AG04449 (cell line): Measurements from ENCODE around the gene THAP7.
A peak's percentile ranks its signal among the peaks of the same experiment; 100 is the strongest.
"Not testable (repeated sequence)": the region's sequence is repeated elsewhere in the genome, so short reads cannot be mapped to it uniquely, and the experiment has no call there.

ENCODE experiments used
- CTCF ChIA-PET: fragments of 350-600 bp; formaldehyde crosslinking; extraction: SDS; loops from one replicate; lab custom pipeline; 2021; ENCODE audit warnings: antibody characterized with exemption; lab: Yijun Ruan, JAX
- POLR2A ChIA-PET: fragments of 400-600, 350-600 bp; formaldehyde crosslinking; extraction: SDS; loops from one replicate; lab custom pipeline; 2020; ENCODE audit warnings: antibody characterized with exemption, inconsistent platforms; lab: Yijun Ruan, JAX
- DNase-seq: peaks from one replicate; pipeline ENCODE4 v3.0.0-alpha.2; 2010; ENCODE audit warnings: low read depth, low spot score
- H3K4me3 ChIP-seq: 2 replicates; pipeline ENCODE4 v1.5.1; 2011; ENCODE audit warnings: low read depth, mild to moderate bottlenecking, control low read depth, low read length
- CTCF ChIP-seq: IDR thresholded peaks from one replicate; pipeline ENCODE4 v1.5.1; 2011; ENCODE audit warnings: mild to moderate bottlenecking, moderate library complexity, low read length, control low read depth, inconsistent platforms; ENCODE audit not compliant: insufficient read depth; ENCODE audit errors: missing control alignments

The THAP7 gene

GRCh38 chr22:21014202-21014725 is 12.3 kb upstream of the THAP7 start:
- POLR2A ChIA-PET = interaction anchor here (0.9 to 1.4 kb wide), 2 partner anchors 31 to 32 kb away, joined by 3 to 4 read pairs; partner anchors contain the start of gene LZTR1
- DNase-seq = peak; percentile 34
- CTCF ChIA-PET = interaction anchor here (0.9 to 3.4 kb wide), 4 partner anchors 12 to 88 kb away, joined by 4 to 9 read pairs (median 7); partner anchors contain the start of genes LZTR1 and THAP7
- peak overlapping the region; percentile 69 for H3K4me3 ChIP-seq
- TF ChIP-seq CTCF = no peak

GRCh38 chr22:21013657-21014201 is 11.8 kb upstream of the THAP7 start:
- no peak for DNase-seq
- POLR2A ChIA-PET = interaction anchor here (1.3 kb wide), 1 partner anchor 11 kb away, joined by 7 read pairs; the partner anchor contains the start of gene THAP7
- TF ChIP-seq CTCF = no peak
- H3K4me3 ChIP-seq = peak overlapping the region; percentile 69
- CTCF ChIA-PET = interaction anchor here (1.8 kb wide), 1 partner anchor 31 kb away, joined by 5 read pairs; the partner anchor contains the start of gene LZTR1

GRCh38 chr22:21012446-21013407 is 10.8 kb upstream of the THAP7 start:
- no peak overlapping the region for H3K4me3 ChIP-seq
- no peak for TF ChIP-seq CTCF
- ChIA-PET CTCF (interaction anchor here (1.3 to 1.4 kb wide), 2 partner anchors 8 to 10 kb away, joined by 3 to 5 read pairs; no protein-coding TSS in a partner anchor), POLR2A (interaction anchor here (0.6 to 1.3 kb wide), 2 partner anchors 10 to 274 kb away, joined by 3 to 7 read pairs; partner anchors contain the start of gene THAP7)
- DNase-seq = no peak

GRCh38 chr22:21010426-21011113 is 8.7 kb upstream of the THAP7 start:
- DNase-seq = no peak
- TF ChIP-seq CTCF = no peak
- ChIA-PET CTCF (interaction anchor here (0.9 kb wide), 1 partner anchor 92 kb away, joined by 3 read pairs; no protein-coding TSS in a partner anchor), POLR2A (no interaction called here)
- no peak overlapping the region for H3K4me3 ChIP-seq

GRCh38 chr22:21009638-21010425 is 7.9 kb upstream of the THAP7 start:
- ChIA-PET POLR2A (no interaction called here), CTCF (interaction anchor here (0.6 to 1.5 kb wide), 4 partner anchors 27 to 637 kb away, joined by 3 read pairs; partner anchors contain the start of genes LRRC74B and LZTR1)
- DNase-seq = no peak
- H3K4me3 ChIP-seq = no peak overlapping the region
- no peak for TF ChIP-seq CTCF

GRCh38 chr22:21009208-21009607 is 7.3 kb upstream of the THAP7 start:
- POLR2A ChIA-PET, DNase-seq, H3K4me3 ChIP-seq: not testable (repeated sequence)
- CTCF ChIA-PET = interaction anchor here (0.8 to 1.5 kb wide), 2 partner anchors 27 to 638 kb away, joined by 3 read pairs; partner anchors contain the start of gene LZTR1
